ENCODE measurements around the gene SLC10A7. TPM values are rescaled to one million over a fixed set of nuclear protein-coding genes. Genes with fewer than 3 reads are reported as not detected.

SLC10A7 gene
- total and polyA plus RNA-seq, 2 donors (not counting 1 experiment from before 2014, with no cell fraction given), result 5.7 to 18.3 TPM

DNA sequence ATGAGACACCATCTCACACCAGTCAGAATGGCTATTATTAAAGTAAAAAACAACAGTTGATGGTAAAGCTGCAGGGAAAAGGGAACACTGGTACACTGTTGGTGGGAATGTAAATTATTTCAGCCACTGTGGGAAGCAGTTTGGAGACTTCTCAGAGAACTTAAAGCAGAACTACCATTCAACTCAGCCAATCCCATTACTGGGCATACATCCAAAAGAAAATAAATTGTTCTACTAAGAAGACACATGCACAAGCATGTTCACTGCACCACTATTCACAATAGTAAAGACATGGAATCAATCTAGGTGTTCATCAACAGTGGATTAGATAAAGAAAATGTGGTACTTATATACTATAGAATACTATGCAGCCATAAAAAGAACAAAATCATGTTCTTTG, 172.4 kb downstream of the SLC10A7 start:
- Mint-ChIP-seq H3K9me3 (ENCODE audit: insufficient read depth) (peaks cover 2% of the 10 kb centered on the region), H3K27me3 (no peaks in the 10 kb centered on the region), H3K4me1 (peaks cover 3% of the 10 kb centered on the region), H3K4me3 (peak overlapping the region; percentile 48), H3K27ac (no peak overlapping the region)
- H3K27ac ChIP-seq (ENCODE audit: low read length in 2 of 2), result no peak overlapping the region
- ChIA-PET POLR2A (no interaction called here), CTCF (no interaction called here)
- no peaks in the 10 kb centered on the region for H3K9me3 ChIP-seq (ENCODE audit: control extremely low read depth in 1 of 3, control insufficient read depth in 2 of 3, insufficient read depth in 1 of 3, low read length in 2 of 3)
- no peak overlapping the region for H3K4me3 ChIP-seq (ENCODE audit: control extremely low read depth in 1 of 5, extremely low read depth in 1 of 5, insufficient read depth in 1 of 5, low read depth in 2 of 5, low read length in 4 of 5)
- H3K27me3 ChIP-seq (replicated peaks in 1 of 4; ENCODE audit: control extremely low read depth in 1 of 4, control insufficient read depth in 3 of 4, insufficient read depth in 4 of 4, low read length in 3 of 4), result no peaks in the 10 kb centered on the region
- no peak overlapping the region for H2AFZ ChIP-seq (ENCODE audit: insufficient read depth, low read depth, low read length, poor library complexity, severe bottlenecking)
- no peaks in the 10 kb centered on the region for H3K4me1 ChIP-seq (ENCODE audit: control insufficient read depth in 2 of 2, insufficient read depth in 2 of 2, low read length in 2 of 2)
- no peaks in the 10 kb centered on the region for H4K20me1 ChIP-seq (ENCODE audit: control insufficient read depth, insufficient read depth, low read length, poor library complexity, severe bottlenecking)
- H3K9ac ChIP-seq (ENCODE audit: low read length), result no peak overlapping the region
- intact Hi-C loops (cut with micrococcal nuclease), result no loop called here
- H3K4me2 ChIP-seq (replicated peaks; ENCODE audit: low read depth, low read length, poor library complexity, severe bottlenecking), result no peak overlapping the region
- TF ChIP-seq CTCF (IDR thresholded peaks at IDR 0.05) (no peak), EZH2 (IDR thresholded peaks at IDR 0.05; ENCODE audit: borderline replicate concordance, insufficient read depth, low read depth, low read length, poor library complexity, severe bottlenecking) (no peak)
- DNase-seq (no peak), ATAC-seq (ENCODE audit: low read depth) (no peak)
- H3K79me2 ChIP-seq (ENCODE audit: control insufficient read depth, insufficient read depth, low read length), result no peaks in the 10 kb centered on the region
- H3K36me3 ChIP-seq (replicated peaks in 1 of 2; ENCODE audit: control extremely low read depth in 1 of 2, control insufficient read depth in 1 of 2, extremely low read depth in 1 of 2, insufficient read depth in 2 of 2, low read length in 1 of 2), result no peaks in the 10 kb centered on the region

- no peak overlapping the region for H3K27ac ChIP-seq (ENCODE audit: low read length in 2 of 2)
- no CpG with 5 or more reads among the region's 2 CpGs for WGBS (ENCODE audit: insufficient coverage)
- no peaks in the 10 kb centered on the region for H3K79me2 ChIP-seq (ENCODE audit: control insufficient read depth, insufficient read depth, low read length)
- H3K4me1 ChIP-seq (ENCODE audit: control insufficient read depth in 2 of 2, insufficient read depth in 2 of 2, low read length in 2 of 2), result peaks cover 3 to 5% of the 10 kb centered on the region in 2 donors
- intact Hi-C loops (cut with micrococcal nuclease), result no loop called here
- H3K4me1 Mint-ChIP-seq, result peaks cover 13% of the 10 kb centered on the region
- H3K27ac Mint-ChIP-seq, result no peak overlapping the region
- no peaks in the 10 kb centered on the region for H3K9me3 ChIP-seq (ENCODE audit: control extremely low read depth in 1 of 3, control insufficient read depth in 2 of 3, insufficient read depth in 1 of 3, low read length in 2 of 3)
- TF ChIP-seq CTCF (IDR thresholded peaks at IDR 0.05) (no peak), EZH2 (IDR thresholded peaks at IDR 0.05; ENCODE audit: borderline replicate concordance, insufficient read depth, low read depth, low read length, poor library complexity, severe bottlenecking) (no peak)
- no peak for DNase-seq
- peaks cover 2% of the 10 kb centered on the region for H3K9me3 Mint-ChIP-seq (ENCODE audit: insufficient read depth)
- no peak overlapping the region for H3K4me3 Mint-ChIP-seq
- no peak overlapping the region for H3K4me2 ChIP-seq (replicated peaks; ENCODE audit: low read depth, low read length, poor library complexity, severe bottlenecking)
- H3K4me3 ChIP-seq (ENCODE audit: control extremely low read depth in 1 of 5, extremely low read depth in 1 of 5, insufficient read depth in 1 of 5, low read depth in 2 of 5, low read length in 4 of 5), result no peak overlapping the region
- H2AFZ ChIP-seq (ENCODE audit: insufficient read depth, low read depth, low read length, poor library complexity, severe bottlenecking), result no peak overlapping the region
- H4K20me1 ChIP-seq (ENCODE audit: control insufficient read depth, insufficient read depth, low read length, poor library complexity, severe bottlenecking), result no peaks in the 10 kb centered on the region
- H3K27me3 Mint-ChIP-seq, result no peaks in the 10 kb centered on the region
- no peaks in the 10 kb centered on the region for H3K36me3 ChIP-seq (replicated peaks in 1 of 2; ENCODE audit: control extremely low read depth in 1 of 2, control insufficient read depth in 1 of 2, extremely low read depth in 1 of 2, insufficient read depth in 2 of 2, low read length in 1 of 2)
- no peaks in the 10 kb centered on the region for H3K27me3 ChIP-seq (replicated peaks in 1 of 4; ENCODE audit: control extremely low read depth in 1 of 4, control insufficient read depth in 3 of 4, insufficient read depth in 4 of 4, low read length in 3 of 4)
- H3K9ac ChIP-seq (ENCODE audit: low read length), result no peak overlapping the region
- POLR2A ChIA-PET, result no interaction called here
- CTCF ChIA-PET, result no interaction called here
- no peak for ATAC-seq (ENCODE audit: low read depth)
Observed at GRCh38 chr4:146347822-146348221, 173.9 kb downstream of the SLC10A7 start.

All from B cell (primary cell).